ENCODE results near the gene GABRG3. TPM values are rescaled to one million over a fixed set of nuclear protein-coding genes. Genes with fewer than 3 reads are reported as not detected.

GABRG3 gene
- total and polyA plus RNA-seq, 2 donors (not counting 3 experiments of a cell fraction or from before 2014, with no cell fraction given): not detected

DNA sequence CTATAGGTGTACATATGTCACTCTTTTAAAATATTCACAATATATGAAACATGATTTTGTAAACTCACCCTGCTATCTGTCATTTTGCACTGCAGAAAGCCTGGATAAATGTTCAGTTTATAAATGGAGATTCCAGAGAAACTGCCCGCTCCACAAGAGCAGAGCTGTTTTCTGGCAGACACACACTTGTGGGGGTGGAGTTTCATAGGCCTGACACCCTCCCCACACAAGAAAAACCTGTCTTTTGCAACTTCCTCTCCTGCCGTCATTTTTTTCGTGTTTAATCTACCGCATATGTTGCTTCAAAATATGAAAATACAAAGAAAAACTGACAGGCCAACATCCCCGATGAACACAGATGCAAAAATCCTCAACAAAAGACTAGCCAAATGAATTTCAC lies 479.0 kb downstream of the GABRG3 start:
- Histone ChIP-seq H3K9me1 (replicated peaks; ENCODE audit: control insufficient read depth, extremely low read depth, insufficient read depth, low read length) (no peaks in the 10 kb centered on the region), H3K27ac (ENCODE audit: insufficient read depth, low read depth, low read length) (no peak overlapping the region), H4K20me1 (replicated peaks; ENCODE audit: control insufficient read depth, extremely low read depth, insufficient read depth, low read length) (no peaks in the 10 kb centered on the region), H3K27me3 (ENCODE audit: control insufficient read depth in 2 of 2, insufficient read depth in 2 of 2, low read length in 2 of 2) (no peaks in the 10 kb centered on the region), H3K9ac (replicated peaks; ENCODE audit: extremely low read depth, insufficient read depth, low read length) (no peak overlapping the region), H3K9me3 (replicated peaks; ENCODE audit: control insufficient read depth, insufficient read depth, low read length) (peaks cover 6% of the 10 kb centered on the region), H3K4me2 (ENCODE audit: insufficient read depth, low read length) (no peak overlapping the region), H3K4me1 (ENCODE audit: control insufficient read depth, extremely low read depth, insufficient read depth, low read length) (no peaks in the 10 kb centered on the region), H3K4me3 (replicated peaks in 1 of 3; ENCODE audit: insufficient read depth in 1 of 3, low read depth in 1 of 3, low read length in 3 of 3) (no peak overlapping the region), H3K36me3 (ENCODE audit: control insufficient read depth in 2 of 2, extremely low read depth in 1 of 2, insufficient read depth in 2 of 2, low read length in 2 of 2) (no peaks in the 10 kb centered on the region), H2AFZ (ENCODE audit: low read depth, low read length) (no peak overlapping the region), H3K79me2 (ENCODE audit: control insufficient read depth, insufficient read depth, low read length) (no peaks in the 10 kb centered on the region)
- ChIA-PET POLR2A (no interaction called here), CTCF (no interaction called here)
- no peak for DNase-seq (ENCODE audit: low read depth, low spot score)
- BruUV-seq (replicated peaks): no TSS peak
- intact Hi-C loops (cut with micrococcal nuclease) (no loop called here), dilution Hi-C loops (cut with MboI; ENCODE audit: extremely low pct_ligation_motif_present, low sequenced_read_pairs) (no loop called here)
- TF ChIP-seq POLR2AphosphoS5 (IDR thresholded peaks at IDR 0.05; ENCODE audit: insufficient read depth, low read depth, low read length) (no peak), MYC (IDR thresholded peaks at IDR 0.05; ENCODE audit: low read depth, low read length) (no peak), JUN (IDR thresholded peaks at IDR 0.05; ENCODE audit: borderline replicate concordance, insufficient read depth, insufficient read length, low read depth) (no peak), GATA2 (IDR thresholded peaks at IDR 0.05; ENCODE audit: insufficient read depth, insufficient read length, low read depth, low read length) (no peak), FOS (IDR thresholded peaks at IDR 0.05; ENCODE audit: borderline replicate concordance, insufficient read depth, low read length) (no peak), POLR2A (IDR thresholded peaks at IDR 0.05; ENCODE audit: low read depth, low read length) (no peak), EZH2 (IDR thresholded peaks at IDR 0.05; ENCODE audit: borderline replicate concordance, low read depth, low read length, severe bottlenecking) (no peak)
- TF ChIP-seq, protein P1, sequence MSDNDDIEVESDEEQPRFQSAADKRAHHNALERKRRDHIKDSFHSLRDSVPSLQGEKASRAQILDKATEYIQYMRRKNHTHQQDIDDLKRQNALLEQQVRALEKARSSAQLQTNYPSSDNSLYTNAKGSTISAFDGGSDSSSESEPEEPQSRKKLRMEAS (IDR thresholded peaks at IDR 0.05; ENCODE audit: insufficient read depth, insufficient read length): no peak
- TF ChIP-seq, protein P2, sequence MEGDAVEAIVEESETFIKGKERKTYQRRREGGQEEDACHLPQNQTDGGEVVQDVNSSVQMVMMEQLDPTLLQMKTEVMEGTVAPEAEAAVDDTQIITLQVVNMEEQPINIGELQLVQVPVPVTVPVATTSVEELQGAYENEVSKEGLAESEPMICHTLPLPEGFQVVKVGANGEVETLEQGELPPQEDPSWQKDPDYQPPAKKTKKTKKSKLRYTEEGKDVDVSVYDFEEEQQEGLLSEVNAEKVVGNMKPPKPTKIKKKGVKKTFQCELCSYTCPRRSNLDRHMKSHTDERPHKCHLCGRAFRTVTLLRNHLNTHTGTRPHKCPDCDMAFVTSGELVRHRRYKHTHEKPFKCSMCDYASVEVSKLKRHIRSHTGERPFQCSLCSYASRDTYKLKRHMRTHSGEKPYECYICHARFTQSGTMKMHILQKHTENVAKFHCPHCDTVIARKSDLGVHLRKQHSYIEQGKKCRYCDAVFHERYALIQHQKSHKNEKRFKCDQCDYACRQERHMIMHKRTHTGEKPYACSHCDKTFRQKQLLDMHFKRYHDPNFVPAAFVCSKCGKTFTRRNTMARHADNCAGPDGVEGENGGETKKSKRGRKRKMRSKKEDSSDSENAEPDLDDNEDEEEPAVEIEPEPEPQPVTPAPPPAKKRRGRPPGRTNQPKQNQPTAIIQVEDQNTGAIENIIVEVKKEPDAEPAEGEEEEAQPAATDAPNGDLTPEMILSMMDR (IDR thresholded peaks at IDR 0.05; ENCODE audit: extremely low read depth in 1 of 2, insufficient read depth in 1 of 2, low read depth in 1 of 2, low read length in 2 of 2): no peak
- FAIRE-seq: no peak

Data from endothelial cell of umbilical vein (primary cell).